SJCRH30 (cell line): Measurements from ENCODE around the gene MGLL. TPM values are rescaled to one million over a fixed set of nuclear protein-coding genes. Genes with fewer than 3 reads are reported as not detected.

ENCODE experiments used
- DNase-seq, 2 experiments: peaks; one replicate each; pipeline ENCODE4 v3.0.0-alpha.2; 2015 to 2020
- H3K27ac ChIP-seq: fragments of 250-450 bp; sonication (Bioruptor Pico); 2 replicates; pipeline ENCODE4 v1.5.1; 2020; ENCODE audit warnings: mild to moderate bottlenecking, moderate library complexity
- H3K27me3 ChIP-seq: fragments of 250-450 bp; sonication (Bioruptor Pico); 2 replicates; pipeline ENCODE4 v1.5.1; 2020; ENCODE audit warnings: mild to moderate bottlenecking, moderate library complexity
- H3K36me3 ChIP-seq: fragments of 250-450 bp; sonication (Bioruptor Pico); 2 replicates; pipeline ENCODE4 v1.5.1; 2020; ENCODE audit warnings: mild to moderate bottlenecking, moderate library complexity
- H3K4me1 ChIP-seq: fragments of 250-450 bp; sonication (Bioruptor Pico); 2 replicates; pipeline ENCODE4 v1.5.1; 2020; ENCODE audit warnings: mild to moderate bottlenecking, moderate library complexity
- H3K4me3 ChIP-seq: fragments of 250-450 bp; sonication (Bioruptor Pico); 2 replicates; pipeline ENCODE4 v1.5.1; 2020; ENCODE audit warnings: mild to moderate bottlenecking, moderate library complexity
- H3K9me3 ChIP-seq: fragments of 250-450 bp; sonication (Bioruptor Pico); replicated peaks from 2 replicates; pipeline ENCODE4 v1.5.1; 2020; ENCODE audit warnings: mild to moderate bottlenecking, moderate library complexity
- total RNA-seq: library from RNA; depleted of rRNA; stranded (reverse); fragments of >200 nt; shearing (Covaris generic); gene quantifications from 2 replicates; pipeline ENCODE4 v1.2.3, GENCODE V29; 2014

Gene MGLL
- total RNA-seq, 1 experiment from 2014 or later: 41.7 TPM

DNA sequence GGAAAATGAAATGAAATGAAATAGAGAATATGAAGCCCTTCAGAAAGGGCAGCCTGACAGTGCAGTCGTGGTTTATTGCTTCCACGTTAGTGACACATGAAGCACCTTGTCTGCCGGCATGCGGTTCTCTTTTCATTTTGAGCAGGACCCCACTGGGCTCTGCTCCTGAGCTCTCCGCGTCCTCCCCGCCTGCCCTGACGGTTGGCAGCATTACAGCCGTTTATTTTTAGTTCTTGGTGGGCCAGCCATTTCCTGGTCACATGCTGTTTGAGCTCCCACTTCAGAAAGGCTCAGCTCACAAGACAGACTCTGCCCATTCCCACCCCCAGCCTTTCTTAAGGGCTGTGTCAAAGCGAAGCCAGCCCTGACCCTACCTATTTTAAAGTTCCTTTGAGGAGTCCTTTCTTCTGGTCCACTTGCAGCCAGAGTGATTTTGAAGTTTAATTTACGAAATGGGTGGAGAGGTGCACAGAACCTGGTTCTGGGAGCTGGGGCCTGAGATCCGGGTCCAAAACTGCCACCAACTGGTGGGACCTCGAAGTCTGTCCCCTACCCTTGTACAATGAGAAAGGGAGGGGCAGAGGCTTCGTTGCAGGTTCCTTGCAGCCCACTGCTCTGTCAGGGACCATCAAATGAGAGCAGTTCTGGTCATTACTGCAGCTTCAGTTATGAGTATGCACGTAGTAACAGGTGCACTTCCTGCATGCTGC lies 60.1 kb downstream of the MGLL start:
- Histone ChIP-seq H3K4me3 (no peak overlapping the region), H3K27ac (no peak overlapping the region), H3K36me3 (peaks cover under 1% of the 10 kb centered on the region; the same call in 1 of the 2 replicates), H3K27me3 (no peaks in the 10 kb centered on the region), H3K4me1 (peaks cover 10% of the 10 kb centered on the region), H3K9me3 (peaks cover 2% of the 10 kb centered on the region; the same call in 1 of the 2 replicates)
- DNase-seq: no peak

DNA sequence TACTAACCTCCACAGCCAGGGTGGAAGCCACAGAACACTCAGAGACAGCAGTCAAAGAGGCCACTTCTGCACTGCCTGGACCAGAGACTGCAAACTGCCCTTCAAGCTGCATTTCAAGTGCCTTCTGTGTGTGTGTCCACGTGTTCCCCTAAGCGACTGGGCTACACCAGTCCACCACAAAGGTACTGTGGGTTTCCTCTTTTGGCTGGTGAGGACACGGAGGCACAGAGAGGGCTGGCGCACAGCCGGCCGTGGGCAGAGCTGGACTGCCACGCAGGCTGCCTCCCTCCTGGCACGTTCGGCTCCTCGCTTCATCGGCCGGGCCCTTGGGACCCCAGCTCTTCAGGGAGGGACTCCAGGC lies 60.9 kb downstream of the MGLL start:
- Histone ChIP-seq H3K27ac (no peak overlapping the region), H3K4me1 (peaks cover 10% of the 10 kb centered on the region)
- no peak for DNase-seq

DNA sequence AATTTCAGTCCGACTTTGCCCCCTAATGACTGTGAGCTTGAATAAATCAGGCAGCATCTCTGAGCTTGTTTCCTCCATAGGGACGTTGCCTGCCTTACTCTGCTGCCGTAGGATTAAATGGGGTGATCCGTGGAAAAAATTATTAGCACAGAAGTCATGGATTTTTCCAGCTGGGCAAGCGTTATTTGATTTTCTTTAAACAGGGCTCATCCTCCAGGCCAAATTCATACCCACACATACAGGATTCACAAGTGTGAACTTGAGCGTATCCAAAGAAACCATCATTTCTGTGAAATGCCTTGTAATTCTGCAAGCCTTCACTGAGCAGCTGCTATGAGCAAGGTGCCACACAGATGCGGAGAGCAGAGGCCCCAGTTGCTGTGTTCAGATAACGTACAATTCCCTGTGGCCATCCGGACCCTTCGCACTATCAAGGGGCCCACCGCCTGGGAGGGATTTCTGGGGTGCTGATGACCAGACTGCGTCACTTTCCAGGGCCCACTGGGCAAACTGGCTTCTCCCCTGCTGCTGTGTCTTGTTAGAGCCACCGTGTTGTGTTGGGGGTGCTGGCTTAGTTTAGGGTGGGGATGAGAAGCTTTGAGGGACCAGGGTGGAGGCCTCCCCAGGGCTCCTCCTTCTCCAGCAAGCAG lies 61.4 kb downstream of the MGLL start:
- no peaks in the 10 kb centered on the region for H3K27me3 ChIP-seq
- H3K4me3 ChIP-seq: no peak overlapping the region
- H3K27ac ChIP-seq: no peak overlapping the region
- no peaks in the 10 kb centered on the region for H3K9me3 ChIP-seq
- DNase-seq: no peak
- H3K36me3 ChIP-seq: no peaks in the 10 kb centered on the region
- H3K4me1 ChIP-seq: peaks cover 10% of the 10 kb centered on the region

More for the DNA sequence above, 60.9 kb downstream of the MGLL start:
- Histone ChIP-seq H3K27me3 (no peaks in the 10 kb centered on the region), H3K4me3 (no peak overlapping the region), H3K9me3 (no peaks in the 10 kb centered on the region), H3K36me3 (no peaks in the 10 kb centered on the region)

DNA sequence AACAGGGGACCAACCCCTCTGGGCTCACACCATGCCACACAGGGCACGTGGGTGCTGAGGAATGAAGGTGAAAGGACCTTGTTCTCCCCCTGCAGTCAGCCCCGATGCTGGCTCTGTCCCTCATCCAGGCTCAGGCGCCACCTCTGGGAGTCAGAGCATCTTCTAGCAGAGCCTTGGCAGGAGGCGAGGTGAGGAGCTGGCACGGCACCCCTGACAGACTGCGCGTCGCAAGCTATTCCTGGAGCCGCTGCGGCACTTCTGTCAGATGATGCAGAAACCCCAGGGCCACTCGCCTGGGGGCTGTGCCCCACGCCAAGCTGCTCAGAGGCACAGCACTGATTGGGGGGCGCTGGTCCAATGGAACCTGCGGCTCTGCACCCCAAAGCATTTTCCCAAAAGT lies 62.0 kb downstream of the MGLL start:
- DNase-seq: no peak
- no peaks in the 10 kb centered on the region for H3K27me3 ChIP-seq
- peaks cover 10% of the 10 kb centered on the region for H3K4me1 ChIP-seq
- H3K27ac ChIP-seq: no peak overlapping the region
- H3K4me3 ChIP-seq: no peak overlapping the region
- no peaks in the 10 kb centered on the region for H3K9me3 ChIP-seq
- no peaks in the 10 kb centered on the region for H3K36me3 ChIP-seq

DNA sequence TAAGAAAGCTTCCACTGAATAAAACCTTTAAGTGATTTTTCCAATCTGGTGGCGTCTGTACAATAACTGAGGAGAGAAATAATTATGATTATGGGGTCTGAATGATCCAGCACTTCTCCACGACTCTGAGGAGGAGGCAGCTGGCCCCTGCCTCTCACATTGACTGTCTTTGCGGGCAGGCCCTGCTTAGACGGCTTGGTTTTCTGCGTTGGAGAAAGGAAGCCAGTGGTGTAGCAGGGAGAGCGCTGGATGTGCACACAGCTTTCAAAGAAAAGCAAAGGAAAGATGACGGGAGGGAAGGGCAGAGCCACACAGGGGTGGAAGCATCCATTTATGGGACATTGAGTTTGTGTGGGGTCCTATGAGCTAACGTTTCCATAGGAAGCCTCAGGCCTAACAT lies 62.5 kb downstream of the MGLL start:
- no peak overlapping the region for H3K4me3 ChIP-seq
- no peaks in the 10 kb centered on the region for H3K36me3 ChIP-seq
- H3K27me3 ChIP-seq: no peaks in the 10 kb centered on the region
- H3K4me1 ChIP-seq: peaks cover 8% of the 10 kb centered on the region
- H3K9me3 ChIP-seq: no peaks in the 10 kb centered on the region
- DNase-seq: no peak
- no peak overlapping the region for H3K27ac ChIP-seq

DNA sequence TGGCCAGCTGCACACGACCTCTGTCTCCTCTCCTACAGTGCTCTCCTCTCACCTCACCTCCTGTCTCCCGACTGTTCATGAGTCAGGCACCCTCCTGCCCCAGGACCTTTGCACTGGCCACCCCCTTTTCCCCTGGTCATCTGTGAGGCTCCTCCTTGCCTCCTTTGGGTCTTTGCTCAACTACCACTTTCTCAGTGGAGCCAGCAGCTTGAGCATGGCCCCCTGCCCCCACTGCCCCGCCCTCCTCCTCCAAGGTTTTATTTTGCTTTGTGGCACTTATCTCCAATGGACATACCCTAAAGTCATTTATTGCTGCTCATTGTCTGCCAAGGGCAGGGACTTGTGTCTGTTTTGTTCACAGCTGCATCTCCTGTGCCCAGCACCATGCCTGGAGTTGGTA lies 64.3 kb downstream of the MGLL start:
- H3K36me3 ChIP-seq: no peaks in the 10 kb centered on the region
- H3K27ac ChIP-seq: no peak overlapping the region
- DNase-seq: no peak
- no peaks in the 10 kb centered on the region for H3K9me3 ChIP-seq
- no peaks in the 10 kb centered on the region for H3K27me3 ChIP-seq
- H3K4me1 ChIP-seq: peaks cover 7% of the 10 kb centered on the region
- no peak overlapping the region for H3K4me3 ChIP-seq

DNA sequence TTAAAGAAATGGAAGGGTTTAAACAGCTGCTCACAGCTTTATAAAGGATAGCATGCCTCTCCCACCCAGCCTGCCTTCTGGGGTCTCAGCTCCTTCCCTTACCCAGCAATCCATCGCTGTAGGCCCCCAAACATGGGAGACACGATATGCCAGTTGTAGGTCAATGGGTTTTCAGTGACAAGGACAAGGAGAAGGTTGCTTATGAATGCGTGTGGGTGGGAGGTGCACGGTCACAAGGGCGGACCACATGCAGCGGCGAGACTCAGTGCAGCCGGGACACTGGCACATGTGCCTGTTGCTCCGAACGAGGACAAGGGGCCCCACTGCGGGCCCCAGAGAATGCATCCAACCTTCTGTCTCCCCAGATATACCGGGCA lies 67.0 kb downstream of the MGLL start:
- no peaks in the 10 kb centered on the region for H3K36me3 ChIP-seq
- DNase-seq: no peak

DNA sequence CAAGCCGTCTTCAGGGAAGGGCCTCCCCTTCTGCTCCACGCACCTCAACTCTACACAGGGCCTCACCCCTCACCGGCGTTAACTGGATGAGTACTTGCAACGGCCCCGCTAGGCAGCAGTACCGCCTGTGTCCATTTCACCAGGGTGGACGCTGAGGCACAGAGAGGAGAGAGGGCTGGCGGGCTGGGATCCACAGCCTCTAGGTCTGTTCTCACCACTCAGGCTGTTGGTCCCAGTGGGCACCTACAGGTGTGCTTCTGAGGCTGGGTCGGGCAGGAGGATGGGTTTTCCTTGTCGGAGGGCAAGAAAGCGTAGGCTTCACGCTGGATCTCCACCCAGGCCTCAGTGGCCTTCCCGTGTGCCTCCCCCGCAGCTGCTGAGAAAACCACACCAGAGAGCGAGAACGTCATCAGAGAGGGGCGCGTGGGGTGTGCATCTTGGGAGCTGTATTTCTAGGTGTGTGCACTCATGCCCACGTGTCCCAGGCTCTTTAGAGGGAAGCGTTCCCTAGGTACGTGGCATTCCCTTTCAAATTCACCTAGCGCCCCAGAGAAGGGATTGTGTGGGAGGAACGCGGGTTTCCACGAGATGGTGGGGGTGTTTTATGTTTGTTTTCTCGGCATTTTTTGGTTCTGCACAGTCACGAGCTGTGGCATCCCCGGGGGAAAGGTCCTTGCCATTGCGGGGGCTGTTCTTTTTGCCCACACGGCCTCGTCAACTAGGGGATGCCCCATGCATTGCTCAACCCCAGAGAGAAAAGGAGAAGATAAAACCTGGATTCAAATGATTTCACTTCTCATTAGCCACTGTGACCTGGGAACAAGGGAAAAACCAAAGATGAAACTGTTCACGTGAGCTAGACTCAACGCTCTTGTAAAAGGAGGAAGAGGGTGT lies 67.7 kb downstream of the MGLL start:
- peaks cover 34% of the 10 kb centered on the region for H3K4me1 ChIP-seq
- H3K36me3 ChIP-seq: no peaks in the 10 kb centered on the region
- no peak overlapping the region for H3K4me3 ChIP-seq
- H3K27ac ChIP-seq: no peak overlapping the region
- no peaks in the 10 kb centered on the region for H3K9me3 ChIP-seq
- DNase-seq: no peak
- H3K27me3 ChIP-seq: no peaks in the 10 kb centered on the region

More for the DNA sequence above, 67.0 kb downstream of the MGLL start:
- Histone ChIP-seq H3K4me3 (no peak overlapping the region), H3K27me3 (no peaks in the 10 kb centered on the region), H3K4me1 (peaks cover 28% of the 10 kb centered on the region), H3K9me3 (no peaks in the 10 kb centered on the region), H3K27ac (no peak overlapping the region)

DNA sequence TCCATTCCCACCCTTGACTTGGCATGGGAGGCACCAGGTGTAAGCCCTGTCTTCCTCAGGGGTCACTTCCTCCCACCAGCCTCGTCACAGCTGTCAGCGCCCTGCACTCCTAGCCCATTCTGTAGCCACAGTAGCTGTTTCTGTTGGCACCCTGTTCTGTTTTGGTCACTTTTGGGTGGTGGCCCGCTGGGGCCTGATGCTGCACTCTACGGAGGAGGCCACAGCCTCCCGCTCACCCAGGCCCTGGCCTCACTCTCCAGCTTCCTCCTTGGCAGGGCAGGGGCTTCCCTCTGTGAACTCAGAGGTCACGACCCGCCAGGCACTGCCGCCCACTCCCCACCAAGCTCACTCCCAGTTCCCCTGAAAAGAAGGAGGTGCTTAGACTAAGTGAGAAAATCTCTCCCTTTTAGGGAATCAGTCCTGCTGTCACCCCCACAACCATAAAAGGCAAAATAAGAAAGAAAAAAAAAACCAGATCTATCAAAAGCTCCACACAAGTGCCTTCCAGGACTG lies 68.4 kb downstream of the MGLL start:
- Histone ChIP-seq H3K36me3 (no peaks in the 10 kb centered on the region), H3K9me3 (no peaks in the 10 kb centered on the region), H3K4me1 (peaks cover 41% of the 10 kb centered on the region), H3K27ac (no peak overlapping the region), H3K27me3 (no peaks in the 10 kb centered on the region), H3K4me3 (no peak overlapping the region)
- no peak for DNase-seq

DNA sequence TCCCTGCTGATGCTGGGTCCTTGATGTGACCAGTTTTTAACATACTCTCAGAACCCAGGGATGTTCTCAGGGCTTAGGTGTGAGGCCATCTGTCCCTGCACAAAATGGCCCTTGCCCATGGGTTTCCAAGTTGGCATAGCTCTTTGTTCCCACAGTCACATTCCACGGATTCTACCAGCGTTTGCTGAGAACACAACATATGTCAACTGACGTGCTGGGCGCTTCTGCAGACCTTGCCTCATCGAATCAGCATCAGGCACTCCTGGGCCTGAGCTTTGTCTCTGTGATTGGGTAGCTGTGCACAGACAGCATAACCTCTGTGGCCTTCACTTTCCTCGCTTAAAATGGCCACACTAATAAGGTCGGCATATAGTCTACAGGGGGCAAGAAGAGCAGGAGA lies 69.0 kb downstream of the MGLL start:
- H3K36me3 ChIP-seq: no peaks in the 10 kb centered on the region
- H3K4me3 ChIP-seq: no peak overlapping the region
- peaks cover 47% of the 10 kb centered on the region for H3K4me1 ChIP-seq
- no peak overlapping the region for H3K27ac ChIP-seq
- H3K9me3 ChIP-seq: no peaks in the 10 kb centered on the region
- no peak for DNase-seq
- no peaks in the 10 kb centered on the region for H3K27me3 ChIP-seq

DNA sequence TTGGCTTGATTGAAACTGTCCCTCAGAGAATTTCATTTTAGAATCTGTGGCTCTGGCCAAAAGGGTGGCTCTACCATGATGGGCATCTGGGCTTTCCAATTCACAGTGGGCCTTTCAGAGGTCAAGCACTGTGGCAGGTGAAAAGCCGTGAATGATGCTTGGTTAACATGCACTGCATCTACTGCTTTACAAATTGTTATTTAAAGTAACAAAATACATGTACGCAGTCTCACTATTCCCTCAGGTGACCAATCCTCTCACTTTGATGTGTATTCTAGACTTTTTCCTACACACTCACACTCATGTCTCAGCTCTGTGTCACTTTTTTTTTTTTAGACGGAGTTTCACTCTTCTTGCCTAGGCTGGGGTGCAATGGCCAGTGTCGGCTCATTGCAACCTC lies 70.5 kb downstream of the MGLL start:
- Histone ChIP-seq H3K4me3 (0 out of 2 replicates have a peak overlapping the region, but pooled peaks have one; percentile 5), H3K27ac (peak overlapping the region; percentile 99), H3K36me3 (no peaks in the 10 kb centered on the region), H3K9me3 (no peaks in the 10 kb centered on the region), H3K27me3 (no peaks in the 10 kb centered on the region), H3K4me1 (peaks cover 63% of the 10 kb centered on the region)
- DNase-seq: no peak

DNA sequence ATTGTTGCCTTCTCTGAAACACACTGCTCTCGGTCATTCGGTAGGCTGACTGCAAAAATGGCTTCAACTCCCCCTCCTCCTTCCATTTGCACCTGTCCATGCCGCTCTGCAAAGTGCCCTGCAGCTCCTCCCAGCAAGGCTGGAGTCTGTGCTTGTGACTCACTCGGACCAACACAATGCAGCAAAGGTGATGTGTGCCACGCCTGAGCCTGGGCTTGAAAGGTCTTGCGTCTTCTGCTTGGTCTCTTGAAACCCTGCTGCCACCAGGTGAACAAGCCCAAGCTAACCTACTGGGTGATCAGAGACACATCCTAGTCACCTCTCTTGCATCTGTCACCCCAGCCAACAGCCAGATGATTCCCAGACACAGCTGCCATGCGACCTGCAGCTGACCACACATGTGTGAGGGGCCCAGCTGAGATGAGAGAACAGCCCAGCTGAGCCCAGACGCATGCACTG lies 71.1 kb downstream of the MGLL start:
- peak overlapping the region; percentile 99 for H3K27ac ChIP-seq
- H3K4me3 ChIP-seq: peak overlapping the region; percentile 5
- H3K4me1 ChIP-seq: peaks cover 69% of the 10 kb centered on the region
- H3K27me3 ChIP-seq: no peaks in the 10 kb centered on the region
- peak; percentile 92 to 96 for DNase-seq
- H3K36me3 ChIP-seq: no peaks in the 10 kb centered on the region
- no peaks in the 10 kb centered on the region for H3K9me3 ChIP-seq

DNA sequence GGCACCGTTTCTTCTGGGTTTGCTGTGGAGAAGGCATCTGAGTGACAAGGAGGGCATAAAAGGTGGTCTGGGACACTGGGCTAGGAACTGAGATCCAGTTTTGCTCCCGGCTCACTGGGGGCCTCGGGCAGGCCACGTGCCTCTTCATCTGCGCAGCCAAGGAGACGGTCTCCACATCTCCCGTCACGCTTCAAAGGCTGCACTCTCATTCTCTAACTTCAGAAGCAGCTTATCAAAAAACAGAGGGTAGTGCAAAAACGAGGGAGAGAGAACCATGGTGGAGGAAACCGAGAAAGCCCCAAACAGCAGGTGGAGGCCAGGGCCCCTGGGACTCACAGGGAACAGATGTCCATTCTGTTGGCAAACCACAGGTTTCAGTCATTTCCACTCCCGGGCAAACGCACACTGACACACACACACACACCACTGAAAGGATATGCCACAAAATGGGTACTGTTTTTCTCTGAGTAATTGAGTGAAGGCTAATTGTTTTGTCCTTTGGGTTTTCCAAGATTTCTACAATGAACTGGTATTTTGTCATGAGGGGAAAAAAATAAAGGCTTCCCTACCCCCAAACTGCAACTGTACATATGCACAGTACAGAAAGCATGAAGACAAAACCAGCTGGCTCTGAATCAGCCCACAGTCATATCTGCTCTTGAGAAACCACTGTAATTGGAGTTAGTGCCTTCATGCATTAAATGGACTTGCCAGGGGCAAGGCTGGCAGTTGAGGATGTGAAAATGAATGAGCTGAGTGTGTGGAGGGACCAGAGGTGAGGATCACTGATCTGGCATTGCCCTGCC lies 71.9 kb downstream of the MGLL start:
- H3K36me3 ChIP-seq: no peaks in the 10 kb centered on the region
- peak overlapping the region; percentile 99 for H3K27ac ChIP-seq
- DNase-seq: peak; percentile 94 to 97
- peaks cover 76% of the 10 kb centered on the region for H3K4me1 ChIP-seq
- H3K27me3 ChIP-seq: no peaks in the 10 kb centered on the region
- H3K4me3 ChIP-seq: peak overlapping the region; percentile 5
- no peaks in the 10 kb centered on the region for H3K9me3 ChIP-seq

DNA sequence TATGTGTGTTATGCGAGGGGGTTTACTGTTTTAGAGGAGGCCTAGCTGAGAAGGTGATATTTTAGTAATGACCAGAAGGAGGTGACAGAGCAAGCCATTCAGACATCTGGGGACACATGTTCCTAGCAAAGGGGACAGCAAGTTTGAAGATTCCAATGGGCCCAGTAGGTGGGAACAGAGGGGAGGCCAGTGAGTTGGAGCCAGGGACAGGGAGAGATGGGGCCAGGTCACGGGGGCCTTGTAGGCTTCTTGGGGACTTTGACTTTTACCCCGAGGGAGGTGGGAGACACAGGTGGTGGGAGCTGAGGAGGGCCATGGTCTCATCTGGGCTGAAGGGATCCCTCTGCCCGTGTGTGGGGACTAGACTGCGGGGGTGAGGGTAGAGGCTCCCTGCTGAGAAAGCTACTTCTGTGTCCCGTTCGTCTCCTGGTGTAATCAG lies 72.5 kb downstream of the MGLL start:
- H3K4me1 ChIP-seq: peaks cover 82% of the 10 kb centered on the region
- no peaks in the 10 kb centered on the region for H3K9me3 ChIP-seq
- no peak overlapping the region for H3K4me3 ChIP-seq
- H3K36me3 ChIP-seq: no peaks in the 10 kb centered on the region
- no peaks in the 10 kb centered on the region for H3K27me3 ChIP-seq
- H3K27ac ChIP-seq: peak overlapping the region; percentile 99
- peak in 1 of 2 experiments; percentile 74 for DNase-seq
